Measurements from ENCODE around the gene PLA2R1.

- no peak for TF ChIP-seq CTCF (IDR thresholded peaks at IDR 0.05)
- TF ChIP-seq EHMT2 (IDR thresholded peaks at IDR 0.05; ENCODE audit: low read depth): no peak
- no peak for TF ChIP-seq EP300 (IDR thresholded peaks at IDR 0.05)
- TF ChIP-seq CEBPB (IDR thresholded peaks at IDR 0.05): no peak
- no peak for TF ChIP-seq FOSL2 (IDR thresholded peaks at IDR 0.05)
- no peak for TF ChIP-seq FOSL2 (CRISPR knock-in tag; IDR thresholded peaks at IDR 0.05)
- TF ChIP-seq, protein P1, sequence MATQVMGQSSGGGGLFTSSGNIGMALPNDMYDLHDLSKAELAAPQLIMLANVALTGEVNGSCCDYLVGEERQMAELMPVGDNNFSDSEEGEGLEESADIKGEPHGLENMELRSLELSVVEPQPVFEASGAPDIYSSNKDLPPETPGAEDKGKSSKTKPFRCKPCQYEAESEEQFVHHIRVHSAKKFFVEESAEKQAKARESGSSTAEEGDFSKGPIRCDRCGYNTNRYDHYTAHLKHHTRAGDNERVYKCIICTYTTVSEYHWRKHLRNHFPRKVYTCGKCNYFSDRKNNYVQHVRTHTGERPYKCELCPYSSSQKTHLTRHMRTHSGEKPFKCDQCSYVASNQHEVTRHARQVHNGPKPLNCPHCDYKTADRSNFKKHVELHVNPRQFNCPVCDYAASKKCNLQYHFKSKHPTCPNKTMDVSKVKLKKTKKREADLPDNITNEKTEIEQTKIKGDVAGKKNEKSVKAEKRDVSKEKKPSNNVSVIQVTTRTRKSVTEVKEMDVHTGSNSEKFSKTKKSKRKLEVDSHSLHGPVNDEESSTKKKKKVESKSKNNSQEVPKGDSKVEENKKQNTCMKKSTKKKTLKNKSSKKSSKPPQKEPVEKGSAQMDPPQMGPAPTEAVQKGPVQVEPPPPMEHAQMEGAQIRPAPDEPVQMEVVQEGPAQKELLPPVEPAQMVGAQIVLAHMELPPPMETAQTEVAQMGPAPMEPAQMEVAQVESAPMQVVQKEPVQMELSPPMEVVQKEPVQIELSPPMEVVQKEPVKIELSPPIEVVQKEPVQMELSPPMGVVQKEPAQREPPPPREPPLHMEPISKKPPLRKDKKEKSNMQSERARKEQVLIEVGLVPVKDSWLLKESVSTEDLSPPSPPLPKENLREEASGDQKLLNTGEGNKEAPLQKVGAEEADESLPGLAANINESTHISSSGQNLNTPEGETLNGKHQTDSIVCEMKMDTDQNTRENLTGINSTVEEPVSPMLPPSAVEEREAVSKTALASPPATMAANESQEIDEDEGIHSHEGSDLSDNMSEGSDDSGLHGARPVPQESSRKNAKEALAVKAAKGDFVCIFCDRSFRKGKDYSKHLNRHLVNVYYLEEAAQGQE (IDR thresholded peaks at IDR 0.05): no peak
- TF ChIP-seq ZNF302 (CRISPR knock-in tag; IDR thresholded peaks at IDR 0.05): no peak
Observed at GRCh38 chr2:159971365-159972152, 90.9 kb downstream of the PLA2R1 start.

Measured in A549 (cell line).